GM23338 (cell line): Measurements from ENCODE around the gene NELFCD. TPM values are rescaled to one million over a fixed set of nuclear protein-coding genes. Genes with fewer than 3 reads are reported as not detected.

Experiments
- CTCF ChIP-seq, 2 experiments: fragments of 200-600 bp in 1 of 2; sonication (generic) in 1 of 2; conservative IDR thresholded peaks; 2 replicates each; pipeline versions ENCODE4 v1.5.1 to v1.6.1; 2016 to 2017; ENCODE audit warnings: antibody characterized with exemption in 2 of 2, low read depth in 2 of 2, mild to moderate bottlenecking in 2 of 2, moderate library complexity in 1 of 2
- EZH2 ChIP-seq: fragments of 200-600 bp; sonication (generic); IDR thresholded peaks from one replicate; pipeline ENCODE4 v1.8.0; 2017; ENCODE audit warnings: antibody characterized with exemption, mild to moderate bottlenecking, low read depth; ENCODE audit not compliant: unreplicated experiment
- EZH2phosphoT487 ChIP-seq: fragments of 200-600 bp; sonication (generic); IDR thresholded peaks from one replicate; pipeline ENCODE4 v1.8.1; 2018; ENCODE audit warnings: antibody characterized with exemption; ENCODE audit not compliant: unreplicated experiment
- JUNB ChIP-seq: IDR thresholded peaks from one replicate; pipeline ENCODE4 v1.6.1; 2016; ENCODE audit warnings: antibody characterized with exemption; ENCODE audit not compliant: unreplicated experiment
- polyA plus RNA-seq: library from polyadenylated mRNA; unstranded; fragments of >200 nt; fragmentation: Nextera tagmentation; extraction: Ambion mirVana; gene quantifications from 2 replicates; pipeline ENCODE4 v1.2.1, GENCODE V29; 2016
- total RNA-seq: library from RNA; depleted of rRNA; stranded (reverse); fragments of >200 nt; shearing (Covaris generic); gene quantifications from 2 replicates; pipeline ENCODE4 v1.2.3, GENCODE V29; 2014
- TF ChIP-seq, protein P1 (sequence below): fragments of 250-450 bp; sonication (Bioruptor Pico); IDR thresholded peaks from 2 replicates; pipeline ENCODE4 v1.5.0; 2020; ENCODE audit warnings: mild to moderate bottlenecking, moderate library complexity
- TF ChIP-seq, protein P2 (sequence below): IDR thresholded peaks from 2 replicates; pipeline ENCODE4 v1.6.1; 2016; ENCODE audit warnings: antibody characterized with exemption

Gene NELFCD
- total and polyA plus RNA-seq, 2 experiments from 2014 or later = 52.9 to 75.8 TPM

DNA sequence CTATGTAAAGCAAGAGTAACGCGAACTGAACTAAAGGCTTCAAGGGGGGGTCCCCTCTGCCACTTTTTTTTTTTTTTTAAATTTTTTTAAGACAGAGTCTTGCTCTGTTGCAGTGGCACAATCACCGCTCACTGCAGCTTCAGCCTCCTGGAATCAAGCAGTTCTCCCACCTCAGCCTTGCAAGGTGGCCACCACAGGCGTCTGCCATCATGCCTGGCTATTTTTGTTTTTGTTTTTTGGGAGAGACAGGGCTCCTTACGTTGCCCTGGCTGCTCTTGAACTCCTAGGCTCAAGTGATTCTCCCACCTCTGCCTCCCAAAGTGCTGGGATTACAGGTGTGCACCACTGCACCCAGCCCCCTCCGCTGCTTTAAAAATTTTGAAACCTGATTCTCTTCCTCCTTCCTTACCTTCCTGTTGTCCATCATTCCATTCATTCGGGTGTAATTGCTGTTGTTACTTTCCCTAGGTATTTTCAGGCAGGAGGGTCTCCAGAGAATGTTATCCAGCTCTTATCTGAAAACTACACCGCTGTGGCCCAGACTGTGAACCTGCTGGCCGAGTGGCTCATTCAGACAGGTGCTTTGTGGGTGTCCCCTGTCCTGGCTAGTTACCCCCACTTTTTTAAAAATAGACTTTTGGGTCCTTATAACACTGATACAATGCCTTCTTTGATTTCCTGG, 5.4 kb downstream of the NELFCD start (continued):
- TF ChIP-seq CTCF (conservative IDR thresholded peaks at IDR 0.05; ENCODE audit: low read depth in 2 of 2) (no peak), JUNB (no peak), EZH2phosphoT487 (no peak), EZH2 (no peak)
- TF ChIP-seq, protein P1, sequence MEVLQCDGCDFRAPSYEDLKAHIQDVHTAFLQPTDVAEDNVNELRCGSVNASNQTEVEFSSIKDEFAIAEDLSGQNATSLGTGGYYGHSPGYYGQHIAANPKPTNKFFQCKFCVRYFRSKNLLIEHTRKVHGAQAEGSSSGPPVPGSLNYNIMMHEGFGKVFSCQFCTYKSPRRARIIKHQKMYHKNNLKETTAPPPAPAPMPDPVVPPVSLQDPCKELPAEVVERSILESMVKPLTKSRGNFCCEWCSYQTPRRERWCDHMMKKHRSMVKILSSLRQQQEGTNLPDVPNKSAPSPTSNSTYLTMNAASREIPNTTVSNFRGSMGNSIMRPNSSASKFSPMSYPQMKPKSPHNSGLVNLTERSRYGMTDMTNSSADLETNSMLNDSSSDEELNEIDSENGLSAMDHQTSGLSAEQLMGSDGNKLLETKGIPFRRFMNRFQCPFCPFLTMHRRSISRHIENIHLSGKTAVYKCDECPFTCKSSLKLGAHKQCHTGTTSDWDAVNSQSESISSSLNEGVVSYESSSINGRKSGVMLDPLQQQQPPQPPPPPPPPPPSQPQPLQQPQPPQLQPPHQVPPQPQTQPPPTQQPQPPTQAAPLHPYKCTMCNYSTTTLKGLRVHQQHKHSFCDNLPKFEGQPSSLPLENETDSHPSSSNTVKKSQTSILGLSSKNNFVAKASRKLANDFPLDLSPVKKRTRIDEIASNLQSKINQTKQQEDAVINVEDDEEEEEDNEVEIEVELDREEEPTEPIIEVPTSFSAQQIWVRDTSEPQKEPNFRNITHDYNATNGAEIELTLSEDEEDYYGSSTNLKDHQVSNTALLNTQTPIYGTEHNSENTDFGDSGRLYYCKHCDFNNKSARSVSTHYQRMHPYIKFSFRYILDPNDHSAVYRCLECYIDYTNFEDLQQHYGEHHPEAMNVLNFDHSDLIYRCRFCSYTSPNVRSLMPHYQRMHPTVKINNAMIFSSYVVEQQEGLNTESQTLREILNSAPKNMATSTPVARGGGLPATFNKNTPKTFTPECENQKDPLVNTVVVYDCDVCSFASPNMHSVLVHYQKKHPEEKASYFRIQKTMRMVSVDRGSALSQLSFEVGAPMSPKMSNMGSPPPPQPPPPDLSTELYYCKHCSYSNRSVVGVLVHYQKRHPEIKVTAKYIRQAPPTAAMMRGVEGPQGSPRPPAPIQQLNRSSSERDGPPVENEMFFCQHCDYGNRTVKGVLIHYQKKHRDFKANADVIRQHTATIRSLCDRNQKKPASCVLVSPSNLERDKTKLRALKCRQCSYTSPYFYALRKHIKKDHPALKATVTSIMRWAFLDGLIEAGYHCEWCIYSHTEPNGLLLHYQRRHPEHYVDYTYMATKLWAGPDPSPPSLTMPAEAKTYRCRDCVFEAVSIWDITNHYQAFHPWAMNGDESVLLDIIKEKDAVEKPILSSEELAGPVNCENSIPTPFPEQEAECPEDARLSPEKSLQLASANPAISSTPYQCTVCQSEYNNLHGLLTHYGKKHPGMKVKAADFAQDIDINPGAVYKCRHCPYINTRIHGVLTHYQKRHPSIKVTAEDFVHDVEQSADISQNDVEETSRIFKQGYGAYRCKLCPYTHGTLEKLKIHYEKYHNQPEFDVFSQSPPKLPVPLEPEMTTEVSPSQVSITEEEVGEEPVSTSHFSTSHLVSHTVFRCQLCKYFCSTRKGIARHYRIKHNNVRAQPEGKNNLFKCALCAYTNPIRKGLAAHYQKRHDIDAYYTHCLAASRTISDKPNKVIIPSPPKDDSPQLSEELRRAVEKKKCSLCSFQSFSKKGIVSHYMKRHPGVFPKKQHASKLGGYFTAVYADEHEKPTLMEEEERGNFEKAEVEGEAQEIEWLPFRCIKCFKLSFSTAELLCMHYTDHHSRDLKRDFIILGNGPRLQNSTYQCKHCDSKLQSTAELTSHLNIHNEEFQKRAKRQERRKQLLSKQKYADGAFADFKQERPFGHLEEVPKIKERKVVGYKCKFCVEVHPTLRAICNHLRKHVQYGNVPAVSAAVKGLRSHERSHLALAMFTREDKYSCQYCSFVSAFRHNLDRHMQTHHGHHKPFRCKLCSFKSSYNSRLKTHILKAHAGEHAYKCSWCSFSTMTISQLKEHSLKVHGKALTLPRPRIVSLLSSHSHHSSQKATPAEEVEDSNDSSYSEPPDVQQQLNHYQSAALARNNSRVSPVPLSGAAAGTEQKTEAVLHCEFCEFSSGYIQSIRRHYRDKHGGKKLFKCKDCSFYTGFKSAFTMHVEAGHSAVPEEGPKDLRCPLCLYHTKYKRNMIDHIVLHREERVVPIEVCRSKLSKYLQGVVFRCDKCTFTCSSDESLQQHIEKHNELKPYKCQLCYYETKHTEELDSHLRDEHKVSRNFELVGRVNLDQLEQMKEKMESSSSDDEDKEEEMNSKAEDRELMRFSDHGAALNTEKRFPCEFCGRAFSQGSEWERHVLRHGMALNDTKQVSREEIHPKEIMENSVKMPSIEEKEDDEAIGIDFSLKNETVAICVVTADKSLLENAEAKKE (CRISPR knock-in tag) = no peak
- TF ChIP-seq, protein P2, sequence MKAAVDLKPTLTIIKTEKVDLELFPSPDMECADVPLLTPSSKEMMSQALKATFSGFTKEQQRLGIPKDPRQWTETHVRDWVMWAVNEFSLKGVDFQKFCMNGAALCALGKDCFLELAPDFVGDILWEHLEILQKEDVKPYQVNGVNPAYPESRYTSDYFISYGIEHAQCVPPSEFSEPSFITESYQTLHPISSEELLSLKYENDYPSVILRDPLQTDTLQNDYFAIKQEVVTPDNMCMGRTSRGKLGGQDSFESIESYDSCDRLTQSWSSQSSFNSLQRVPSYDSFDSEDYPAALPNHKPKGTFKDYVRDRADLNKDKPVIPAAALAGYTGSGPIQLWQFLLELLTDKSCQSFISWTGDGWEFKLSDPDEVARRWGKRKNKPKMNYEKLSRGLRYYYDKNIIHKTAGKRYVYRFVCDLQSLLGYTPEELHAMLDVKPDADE = no peak
